ENCODE data around the gene EMB.
"Not testable (repeated sequence)": the region's sequence is repeated elsewhere in the genome, so short reads cannot be mapped to it uniquely, and the experiment has no call there.

DNA sequence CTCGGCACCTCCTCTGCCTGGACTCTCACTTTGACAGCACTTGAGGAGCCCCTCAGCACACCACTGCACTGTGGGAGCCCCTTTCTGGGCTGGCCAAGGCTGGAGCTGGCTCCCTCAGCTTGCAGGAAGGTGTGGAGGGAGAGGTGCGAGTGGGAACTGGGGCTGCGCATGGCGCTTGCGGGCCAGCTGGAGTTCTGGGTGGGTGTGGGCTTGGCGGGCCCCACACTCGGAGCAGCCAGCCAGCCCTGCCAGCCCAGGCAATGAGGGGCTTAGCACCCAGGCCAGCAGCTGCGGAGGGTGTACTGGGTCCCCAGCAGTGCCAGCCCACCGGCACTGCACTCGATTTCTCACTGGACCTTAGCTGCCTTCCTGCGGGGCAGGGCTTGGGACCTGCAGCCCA lies 64.4 kb downstream of the EMB start:
- not testable (repeated sequence) for TF ChIP-seq CTCF (conservative IDR thresholded peaks at IDR 0.05; ENCODE audit: low read length); EZH2phosphoT487 (IDR thresholded peaks at IDR 0.05; ENCODE audit: borderline replicate concordance)

All from Loucy (cell line).